ENCODE measurements around the gene GREM2.

The GREM2 gene

GRCh38 chr1:240559781-240560180 lies 52.2 kb downstream of the GREM2 start:
- DNase-seq (ENCODE audit: low read depth in 2 of 2), result no peak

GRCh38 chr1:240555524-240555923 lies 56.4 kb downstream of the GREM2 start:
- DNase-seq (ENCODE audit: low read depth in 2 of 2), result no peak

- DNase-seq (ENCODE audit: low read depth in 2 of 2), result no peak
These were observed 58.6 kb downstream of the GREM2 start for GRCh38 chr1:240553351-240553750.

- no peak for DNase-seq (ENCODE audit: low read depth in 2 of 2)
These were observed 72.1 kb downstream of the GREM2 start for GRCh38 chr1:240539769-240540414.

- no peak for DNase-seq (ENCODE audit: low read depth in 2 of 2)
These were observed 73.1 kb downstream of the GREM2 start for GRCh38 chr1:240538776-240539430.

GRCh38 chr1:240533154-240533780 lies 78.7 kb downstream of the GREM2 start:
- DNase-seq (ENCODE audit: low read depth in 2 of 2), result no peak

GRCh38 chr1:240528591-240528990 lies 83.4 kb downstream of the GREM2 start:
- no peak for DNase-seq (ENCODE audit: low read depth in 2 of 2)

- no peak for DNase-seq (ENCODE audit: low read depth in 2 of 2)
These were observed 84.9 kb downstream of the GREM2 start for GRCh38 chr1:240527086-240527485.

- DNase-seq (ENCODE audit: low read depth in 2 of 2), result no peak
These were observed 85.6 kb downstream of the GREM2 start for GRCh38 chr1:240526312-240526711.

GRCh38 chr1:240524356-240525069 lies 87.4 kb downstream of the GREM2 start:
- DNase-seq (ENCODE audit: low read depth in 2 of 2), result no peak

GRCh38 chr1:240522122-240522822 lies 89.7 kb downstream of the GREM2 start:
- DNase-seq (ENCODE audit: low read depth in 2 of 2), result no peak

- DNase-seq (ENCODE audit: low read depth in 2 of 2), result no peak
These were observed 94.1 kb downstream of the GREM2 start for GRCh38 chr1:240517891-240518290.

GRCh38 chr1:240516069-240516468 lies 95.9 kb downstream of the GREM2 start:
- DNase-seq (ENCODE audit: low read depth in 2 of 2), result no peak

GRCh38 chr1:240515505-240515904 lies 96.5 kb downstream of the GREM2 start:
- no peak for DNase-seq (ENCODE audit: low read depth in 2 of 2)

GRCh38 chr1:240511789-240512188 lies 100.2 kb downstream of the GREM2 start:
- no peak for DNase-seq (ENCODE audit: low read depth in 2 of 2)

GRCh38 chr1:240508950-240509349 lies 103.0 kb downstream of the GREM2 start:
- no peak for DNase-seq (ENCODE audit: low read depth in 2 of 2)

GRCh38 chr1:240508201-240508600 lies 103.8 kb downstream of the GREM2 start:
- no peak for DNase-seq (ENCODE audit: low read depth in 2 of 2)

GRCh38 chr1:240506176-240506575 lies 105.8 kb downstream of the GREM2 start:
- DNase-seq (ENCODE audit: low read depth in 2 of 2), result no peak

- no peak for DNase-seq (ENCODE audit: low read depth in 2 of 2)
These were observed 108.4 kb downstream of the GREM2 start for GRCh38 chr1:240503558-240503957.

- no peak for DNase-seq (ENCODE audit: low read depth in 2 of 2)
These were observed 108.9 kb downstream of the GREM2 start for GRCh38 chr1:240503036-240503435.

GRCh38 chr1:240501115-240501514 lies 110.8 kb downstream of the GREM2 start:
- DNase-seq (ENCODE audit: low read depth in 2 of 2), result no peak

- DNase-seq (ENCODE audit: low read depth in 2 of 2), result no peak
These were observed 111.3 kb downstream of the GREM2 start for GRCh38 chr1:240500647-240501046.

Data from stimulated activated CD4-positive, alpha-beta T cell treated with anti-CD3 and anti-CD28 coated beads, Interleukin-12 subunit alpha, Interleukin-12 subunit beta, amount 100 ng/mL, for 24 hours (primary cell).